MCF 10A (cell line): ENCODE data around the gene TMEM109. TPM values are rescaled to one million over a fixed set of nuclear protein-coding genes. Genes with fewer than 3 reads are reported as not detected.
A peak's percentile ranks its signal among the peaks of the same experiment; 100 is the strongest.

ENCODE experiments used
- BruUV-seq: library from RNA; stranded (reverse); fragments of 400-500 nt; replicated peaks from 2 replicates; lab custom pipeline; 2021; lab: Mats Ljungman, UMichigan
- CTCF ChIA-PET: fragments of 300-600 bp; sonication (Branson Sonifier 250); formaldehyde crosslinking; extraction: SDS; loops from one replicate; lab custom pipeline; 2021; ENCODE audit warnings: antibody characterized with exemption, inconsistent platforms; lab: Yijun Ruan, JAX
- POLR2A ChIA-PET: fragments of 300-600, 350-650 bp; sonication (Branson Sonifier 250); formaldehyde crosslinking; extraction: SDS; loops from one replicate; lab custom pipeline; 2020; ENCODE audit warnings: antibody characterized with exemption, inconsistent platforms; lab: Yijun Ruan, JAX
- DNase-seq: peaks from one replicate; pipeline ENCODE4 v3.0.0-alpha.2; 2018; ENCODE audit not compliant: unreplicated experiment
- H3K27ac Mint-ChIP-seq: one replicate; pipeline ENCODE4 v1.8.0; 2022; ENCODE audit warnings: mild to moderate bottlenecking, low read depth, mixed read lengths; ENCODE audit not compliant: unreplicated experiment
- H3K27me3 Mint-ChIP-seq: one replicate; pipeline ENCODE4 v1.8.0; 2022; ENCODE audit warnings: mixed read lengths; ENCODE audit not compliant: insufficient read depth, unreplicated experiment
- H3K36me3 Mint-ChIP-seq: one replicate; pipeline ENCODE4 v1.8.0; 2022; ENCODE audit warnings: mild to moderate bottlenecking, moderate library complexity, mixed read lengths; ENCODE audit not compliant: insufficient read depth, unreplicated experiment
- H3K4me1 Mint-ChIP-seq: one replicate; pipeline ENCODE4 v1.8.0; 2022; ENCODE audit warnings: mixed read lengths; ENCODE audit not compliant: insufficient read depth, unreplicated experiment
- H3K4me3 Mint-ChIP-seq: one replicate; pipeline ENCODE4 v1.8.0; 2022; ENCODE audit warnings: mild to moderate bottlenecking, moderate library complexity, mixed read lengths; ENCODE audit not compliant: unreplicated experiment
- H3K9me3 Mint-ChIP-seq: one replicate; pipeline ENCODE4 v1.8.0; 2022; ENCODE audit warnings: mixed read lengths; ENCODE audit not compliant: unreplicated experiment
- intact Hi-C: fragments of 100-400 bp; cut with micrococcal nuclease; formaldehyde crosslinking; loops from 2 replicates; pipeline ENCODE4 v1.14.1; 2022
- total RNA-seq: library from RNA; stranded (reverse); gene quantifications from 2 replicates; pipeline ENCODE4 v1.2.3, GENCODE V29; 2022
- TF ChIP-seq, protein P1 (sequence below): fragments of 200-600 bp; IDR thresholded peaks from one replicate; pipeline ENCODE4 v1.8.0; 2022; ENCODE audit warnings: antibody characterized with exemption, mild to moderate bottlenecking; ENCODE audit not compliant: unreplicated experiment

Gene TMEM109
- total RNA-seq, 1 experiment from 2014 or later = 45.8 TPM

DNA sequence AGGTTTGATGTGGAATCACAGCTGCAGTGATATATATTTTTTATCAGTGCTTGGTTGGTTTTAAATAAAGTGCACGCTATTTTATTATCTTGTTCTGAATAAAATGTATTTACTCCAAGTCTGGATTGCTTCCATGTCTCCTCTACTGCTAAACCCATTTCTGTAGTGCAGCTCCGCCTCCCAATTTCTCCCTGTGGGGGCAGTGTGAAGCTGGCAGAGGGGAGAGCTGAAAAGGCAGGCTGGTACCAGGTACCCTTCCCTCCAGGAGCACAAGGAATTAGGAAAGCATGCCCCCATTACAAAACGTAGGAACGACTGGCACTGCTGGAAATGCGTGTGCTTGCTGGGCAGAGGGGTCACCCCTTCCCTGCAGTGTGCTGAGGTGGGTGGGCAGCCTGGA is 9.4 kb downstream of the TMEM109 start:
- no TSS peak for BruUV-seq
- no peak overlapping the region for H3K27ac Mint-ChIP-seq
- H3K4me1 Mint-ChIP-seq = peaks cover 13% of the 10 kb centered on the region
- DNase-seq = no peak
- H3K36me3 Mint-ChIP-seq = peaks cover 20% of the 10 kb centered on the region
- TF ChIP-seq, protein P1, sequence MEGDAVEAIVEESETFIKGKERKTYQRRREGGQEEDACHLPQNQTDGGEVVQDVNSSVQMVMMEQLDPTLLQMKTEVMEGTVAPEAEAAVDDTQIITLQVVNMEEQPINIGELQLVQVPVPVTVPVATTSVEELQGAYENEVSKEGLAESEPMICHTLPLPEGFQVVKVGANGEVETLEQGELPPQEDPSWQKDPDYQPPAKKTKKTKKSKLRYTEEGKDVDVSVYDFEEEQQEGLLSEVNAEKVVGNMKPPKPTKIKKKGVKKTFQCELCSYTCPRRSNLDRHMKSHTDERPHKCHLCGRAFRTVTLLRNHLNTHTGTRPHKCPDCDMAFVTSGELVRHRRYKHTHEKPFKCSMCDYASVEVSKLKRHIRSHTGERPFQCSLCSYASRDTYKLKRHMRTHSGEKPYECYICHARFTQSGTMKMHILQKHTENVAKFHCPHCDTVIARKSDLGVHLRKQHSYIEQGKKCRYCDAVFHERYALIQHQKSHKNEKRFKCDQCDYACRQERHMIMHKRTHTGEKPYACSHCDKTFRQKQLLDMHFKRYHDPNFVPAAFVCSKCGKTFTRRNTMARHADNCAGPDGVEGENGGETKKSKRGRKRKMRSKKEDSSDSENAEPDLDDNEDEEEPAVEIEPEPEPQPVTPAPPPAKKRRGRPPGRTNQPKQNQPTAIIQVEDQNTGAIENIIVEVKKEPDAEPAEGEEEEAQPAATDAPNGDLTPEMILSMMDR = no peak
- H3K9me3 Mint-ChIP-seq = no peaks in the 10 kb centered on the region
- POLR2A ChIA-PET = interaction anchor here (1.2 to 1.6 kb wide), 3 partner anchors 8 to 217 kb away, joined by 3 to 10 read pairs (median 4); no protein-coding TSS in a partner anchor
- H3K27me3 Mint-ChIP-seq = no peaks in the 10 kb centered on the region
- no peak overlapping the region for H3K4me3 Mint-ChIP-seq
- CTCF ChIA-PET = interaction anchor here (0.6 to 1.0 kb wide), 7 partner anchors 8 to 264 kb away, joined by 3 to 5 read pairs (median 3); no protein-coding TSS in a partner anchor
- intact Hi-C loops = no loop called here

DNA sequence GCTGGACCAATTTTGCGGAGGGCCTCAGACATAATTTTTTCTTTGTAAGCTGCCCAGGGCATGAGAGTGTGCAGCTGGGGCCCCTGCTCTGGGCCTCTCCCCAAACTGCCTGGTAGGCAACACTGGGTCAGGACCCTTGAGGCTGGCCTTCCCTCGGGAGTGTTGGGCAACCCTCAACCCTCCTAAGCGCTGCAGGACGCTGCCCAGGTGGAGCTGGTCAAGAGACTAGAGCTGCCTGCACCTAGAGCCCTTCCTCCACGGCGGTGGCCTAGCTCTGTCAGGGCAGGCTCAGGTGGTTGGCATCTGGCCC is 9.8 kb downstream of the TMEM109 start:
- Mint-ChIP-seq H3K4me1 (peaks cover 13% of the 10 kb centered on the region), H3K27ac (no peak overlapping the region), H3K36me3 (peaks cover 20% of the 10 kb centered on the region), H3K27me3 (no peaks in the 10 kb centered on the region), H3K9me3 (no peaks in the 10 kb centered on the region), H3K4me3 (peak overlapping the region; percentile 79)
- ChIA-PET POLR2A (interaction anchor here (0.6 to 1.6 kb wide), 5 partner anchors 8 to 261 kb away, joined by 3 to 10 read pairs (median 4); partner anchors contain the start of gene TMEM109), CTCF (interaction anchor here (0.8 to 1.0 kb wide), 5 partner anchors 9 to 263 kb away, joined by 3 to 5 read pairs (median 3); no protein-coding TSS in a partner anchor)
- BruUV-seq = no TSS peak
- TF ChIP-seq, protein P1 = no peak
- intact Hi-C loops = loop anchor here (1.0 kb wide), 1 partner anchor 8 kb away; no protein-coding TSS in a partner anchor
- DNase-seq = no peak

DNA sequence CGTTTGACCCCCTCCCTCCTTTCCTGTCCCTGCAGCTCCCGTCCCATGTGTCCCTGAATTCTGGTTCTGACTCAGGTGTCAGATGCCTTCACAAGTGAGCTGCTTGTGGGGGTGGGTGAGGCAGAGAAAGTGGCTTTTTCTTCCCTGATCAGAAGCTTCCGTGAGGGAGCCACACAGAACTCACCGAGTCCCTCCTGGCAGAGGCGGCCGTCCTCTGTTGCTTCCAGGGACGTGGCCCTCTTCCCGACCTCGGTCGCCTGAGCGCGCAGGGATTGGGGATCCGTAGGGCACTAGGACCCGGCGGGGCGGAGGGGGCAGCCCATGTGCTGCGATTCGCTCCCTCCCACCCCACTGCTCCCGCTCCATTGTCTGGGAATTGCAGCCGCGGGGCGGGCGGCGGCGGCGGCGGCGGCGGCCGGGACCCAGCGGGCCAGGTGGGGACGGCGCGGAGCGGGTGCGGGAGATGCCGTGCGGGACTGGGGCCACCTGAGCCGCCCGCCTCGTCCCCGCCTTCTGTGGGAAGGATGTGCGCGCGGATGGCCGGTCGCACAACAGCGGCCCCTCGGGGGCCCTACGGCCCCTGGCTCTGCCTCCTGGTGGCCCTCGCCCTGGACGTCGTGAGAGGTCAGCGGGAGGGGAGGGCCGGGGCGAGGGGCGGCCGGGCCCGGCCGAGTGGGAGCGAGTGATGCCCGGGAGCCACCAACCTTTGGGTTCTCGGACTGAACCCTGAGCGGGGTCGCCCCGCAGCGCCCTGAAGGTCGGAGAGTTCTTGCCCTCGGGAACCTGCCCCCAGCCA is 10.3 kb downstream of the TMEM109 start, which contains the start of gene TMEM132A:
Gene TMEM132A, plus strand, starts transcription at position 351 of the 796 bp plus-strand sequence. Its CDS starts 174 bp downstream, at position 525.
- BruUV-seq = no TSS peak
- POLR2A ChIA-PET = interaction anchor here (0.6 to 1.6 kb wide), 5 partner anchors 9 to 260 kb away, joined by 3 to 10 read pairs (median 4); partner anchors contain the start of gene TMEM109
- no peaks in the 10 kb centered on the region for H3K27me3 Mint-ChIP-seq
- TF ChIP-seq, protein P1 = no peak
- H3K4me1 Mint-ChIP-seq = peaks cover 13% of the 10 kb centered on the region
- DNase-seq = peak; percentile 72
- peak within 1 kb of the TSS; percentile 79 for H3K4me3 Mint-ChIP-seq
- H3K27ac Mint-ChIP-seq = no peak within 1 kb of the TSS
- H3K9me3 Mint-ChIP-seq = no peaks in the 10 kb centered on the region
- CTCF ChIA-PET = interaction anchor here (0.5 to 0.9 kb wide), 5 partner anchors 9 to 263 kb away, joined by 3 to 5 read pairs (median 3); no protein-coding TSS in a partner anchor
- peaks cover 20% of the 10 kb centered on the region for H3K36me3 Mint-ChIP-seq
- intact Hi-C loops = loop anchor here (1.0 kb wide), 1 partner anchor 9 kb away; no protein-coding TSS in a partner anchor
